Hepatocyte (in vitro differentiated cells): ENCODE data around the gene MYLIP. TPM values are rescaled to one million over a fixed set of nuclear protein-coding genes. Genes with fewer than 3 reads are reported as not detected.
A peak's percentile ranks its signal among the peaks of the same experiment; 100 is the strongest.

Experiments used
- DNase-seq: peaks from one replicate; pipeline ENCODE4 v3.0.0-alpha.2; 2016; ENCODE audit warnings: low spot score
- H2AFZ ChIP-seq: fragments of 200-600 bp; sonication (generic); 2 replicates; pipeline ENCODE4 v1.6.0; 2016; ENCODE audit warnings: antibody characterized with exemption, mild to moderate bottlenecking
- H3K27ac ChIP-seq: fragments of 200-600 bp; sonication (generic); 2 replicates; pipeline ENCODE4 v1.5.1; 2016; ENCODE audit warnings: mild to moderate bottlenecking
- H3K27me3 ChIP-seq: fragments of 200-600 bp; sonication (generic); 2 replicates; pipeline ENCODE4 v1.6.1; 2016
- H3K36me3 ChIP-seq: fragments of 200-600 bp; sonication (generic); replicated peaks from 2 replicates; pipeline ENCODE4 v1.5.1; 2016; ENCODE audit warnings: low read depth; ENCODE audit not compliant: insufficient read depth
- H3K4me1 ChIP-seq: fragments of 200-600 bp; sonication (generic); 2 replicates; pipeline ENCODE4 v1.5.1; 2016; ENCODE audit warnings: mild to moderate bottlenecking, moderate library complexity; ENCODE audit not compliant: insufficient read depth
- H3K4me2 ChIP-seq: fragments of 200-600 bp; sonication (generic); 2 replicates; pipeline ENCODE4 v1.6.0; 2016
- H3K4me3 ChIP-seq: fragments of 200-600 bp; sonication (generic); 2 replicates; pipeline ENCODE4 v1.5.1; 2016; ENCODE audit warnings: mild to moderate bottlenecking
- H3K79me2 ChIP-seq: fragments of 200-600 bp; sonication (generic); 2 replicates; pipeline ENCODE4 v1.6.0; 2017; ENCODE audit warnings: mild to moderate bottlenecking
- H3K9me2 ChIP-seq: fragments of 200-600 bp; sonication (generic); replicated peaks from 2 replicates; pipeline ENCODE4 v1.6.0; 2017; ENCODE audit warnings: mild to moderate bottlenecking; ENCODE audit not compliant: insufficient read depth
- H3K9me3 ChIP-seq: fragments of 200-600 bp; sonication (generic); 2 replicates; pipeline ENCODE4 v1.5.1; 2016; ENCODE audit warnings: low read depth, mild to moderate bottlenecking
- H4K20me1 ChIP-seq: fragments of 200-600 bp; sonication (generic); 2 replicates; pipeline ENCODE4 v1.6.0; 2016; ENCODE audit warnings: mild to moderate bottlenecking; ENCODE audit not compliant: insufficient read depth, poor library complexity, severe bottlenecking
- CTCF ChIP-seq: fragments of 200-600 bp; sonication (generic); IDR thresholded peaks from 2 replicates; pipeline ENCODE4 v1.5.1; 2016; ENCODE audit warnings: antibody characterized with exemption, mild to moderate bottlenecking; ENCODE audit not compliant: poor library complexity
- EZH2 ChIP-seq: fragments of 200-600 bp; sonication (generic); IDR thresholded peaks from 2 replicates; pipeline ENCODE4 v1.6.1; 2016; ENCODE audit warnings: antibody characterized with exemption, mild to moderate bottlenecking, borderline replicate concordance
- EZH2phosphoT487 ChIP-seq: fragments of 200-600 bp; sonication (generic); IDR thresholded peaks from one replicate; pipeline ENCODE4 v1.6.1; 2018; ENCODE audit warnings: antibody characterized with exemption, mild to moderate bottlenecking, low read depth, moderate library complexity; ENCODE audit not compliant: unreplicated experiment, severe bottlenecking
- WGBS: methylation state at CpG from one replicate; pipeline ENCODE4 v1.1.6; 2016; ENCODE audit warnings: low lambda C conversion rate; ENCODE audit errors: missing lambda C conversion rate; 5-methylcytosine and 5-hydroxymethylcytosine counted together
- polyA plus RNA-seq: library from polyadenylated mRNA; unstranded; fragments of >200 nt; fragmentation: Nextera tagmentation; extraction: Ambion mirVana; gene quantifications from 2 replicates; pipeline ENCODE4 v1.2.1, GENCODE V29; 2016
- total RNA-seq: library from RNA; depleted of rRNA; stranded (reverse); fragments of >200 nt; gene quantifications from 2 replicates; pipeline ENCODE4 v1.2.3, GENCODE V29; 2014

The MYLIP gene
- total and polyA plus RNA-seq, 2 experiments from 2014 or later, result 76.0 to 85.7 TPM

- no peak for DNase-seq
- H3K4me3 ChIP-seq, result no peak overlapping the region
- no peaks in the 10 kb centered on the region for H3K9me2 ChIP-seq
- H3K9me3 ChIP-seq, result no peaks in the 10 kb centered on the region
- H3K4me1 ChIP-seq, result peaks cover 31% of the 10 kb centered on the region
- peak overlapping the region; percentile 41 for H3K27ac ChIP-seq
- H3K4me2 ChIP-seq, result no peak overlapping the region
- no peaks in the 10 kb centered on the region for H3K27me3 ChIP-seq
- no peak for TF ChIP-seq CTCF
- no peak for TF ChIP-seq EZH2phosphoT487
- no peak for TF ChIP-seq EZH2
- no peaks in the 10 kb centered on the region for H3K36me3 ChIP-seq
- 89% methylated on average over 8 of the region's 8 CpGs for WGBS
- H3K79me2 ChIP-seq, result no peaks in the 10 kb centered on the region
- no peaks in the 10 kb centered on the region for H4K20me1 ChIP-seq
- no peak overlapping the region for H2AFZ ChIP-seq
Measured at GRCh38 chr6:16106991-16107787, 21.7 kb upstream of the MYLIP start.

- no peaks in the 10 kb centered on the region for H3K36me3 ChIP-seq
- no peak for DNase-seq
- H3K9me3 ChIP-seq, result no peaks in the 10 kb centered on the region
- no peaks in the 10 kb centered on the region for H3K9me2 ChIP-seq
- no peaks in the 10 kb centered on the region for H3K79me2 ChIP-seq
- no peaks in the 10 kb centered on the region for H3K27me3 ChIP-seq
- no peaks in the 10 kb centered on the region for H4K20me1 ChIP-seq
- H3K4me3 ChIP-seq, result no peak overlapping the region
- peak overlapping the region; percentile 75 for H3K27ac ChIP-seq
- 89% methylated on average over 5 of the region's 5 CpGs for WGBS
- no peak overlapping the region for H2AFZ ChIP-seq
- H3K4me1 ChIP-seq, result peaks cover 26% of the 10 kb centered on the region
- H3K4me2 ChIP-seq, result no peak overlapping the region
- TF ChIP-seq CTCF (no peak), EZH2phosphoT487 (no peak), EZH2 (no peak)
Measured at GRCh38 chr6:16108419-16108818, 20.5 kb upstream of the MYLIP start.

- no peaks in the 10 kb centered on the region for H3K9me2 ChIP-seq
- no peaks in the 10 kb centered on the region for H3K36me3 ChIP-seq
- WGBS, result 59% methylated on average over 5 of the region's 5 CpGs
- no peak overlapping the region for H2AFZ ChIP-seq
- no peaks in the 10 kb centered on the region for H3K79me2 ChIP-seq
- peak overlapping the region; percentile 75 for H3K27ac ChIP-seq
- DNase-seq, result peak; percentile 48
- H4K20me1 ChIP-seq, result no peaks in the 10 kb centered on the region
- peak overlapping the region; percentile 26 for H3K4me2 ChIP-seq
- no peak overlapping the region for H3K4me3 ChIP-seq
- no peaks in the 10 kb centered on the region for H3K9me3 ChIP-seq
- peaks cover 26% of the 10 kb centered on the region for H3K4me1 ChIP-seq
- no peaks in the 10 kb centered on the region for H3K27me3 ChIP-seq
- TF ChIP-seq CTCF (no peak), EZH2phosphoT487 (no peak), EZH2 (no peak)
Measured at GRCh38 chr6:16108921-16109658, 19.8 kb upstream of the MYLIP start.
